ENCODE measurements around the gene SLC17A2. TPM values are rescaled to one million over a fixed set of nuclear protein-coding genes. Genes with fewer than 3 reads are reported as not detected.

The SLC17A2 gene
- total and polyA plus RNA-seq, 4 experiments from 2014 or later, result not detected

DNA sequence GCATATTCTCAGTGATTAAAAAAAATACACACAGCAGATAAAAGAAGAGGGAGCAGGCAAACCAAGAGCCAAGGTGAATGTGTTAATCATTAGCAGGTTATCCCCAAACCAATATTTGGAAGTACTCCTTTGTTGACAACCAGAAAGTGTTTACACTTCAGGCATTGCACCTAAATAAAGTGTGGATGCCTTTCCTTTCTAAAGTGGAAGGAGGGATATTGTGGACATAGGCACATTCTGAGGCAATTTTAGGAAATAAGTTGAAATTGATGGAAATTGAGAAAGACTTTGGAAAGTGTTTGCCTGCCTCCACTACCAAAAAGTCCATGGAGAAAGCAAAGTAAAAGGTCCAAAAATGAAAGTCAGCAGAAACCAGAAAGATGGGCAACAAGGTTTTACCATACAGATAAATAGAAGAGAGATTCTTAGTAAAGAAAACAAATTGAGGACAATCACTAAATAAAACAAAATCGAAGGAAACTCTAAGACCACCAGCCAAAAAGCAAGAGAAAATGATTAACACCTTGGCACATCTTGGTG, 22.9 kb downstream of the SLC17A2 start:
- Mint-ChIP-seq H3K4me1 (no peaks in the 10 kb centered on the region), H3K36me3 (no peaks in the 10 kb centered on the region), H3K27me3 (peaks cover 6 to 19% of the 10 kb centered on the region in 2 donors), H3K27ac (peak overlapping the region in 1 of 7 donors; percentile 15), H3K9me3 (no peaks in the 10 kb centered on the region), H3K4me3 (no peak overlapping the region)
- no peak for DNase-seq
- ChIA-PET CTCF (ENCODE audit: partially characterized antibody) (no interaction called here), POLR2A (ENCODE audit: partially characterized antibody) (no interaction called here)
- no peak overlapping the region for H3K27ac ChIP-seq (ENCODE audit: low read depth, low read length)
- H3K4me1 ChIP-seq (ENCODE audit: insufficient read depth, low read length), result no peaks in the 10 kb centered on the region
- no peak overlapping the region for H3K4me3 ChIP-seq (ENCODE audit: low read length in 2 of 2)
- H3K36me3 ChIP-seq (ENCODE audit: insufficient read depth, low read length), result no peaks in the 10 kb centered on the region
- H3K9me3 ChIP-seq (ENCODE audit: control insufficient read depth in 1 of 2, low read length in 2 of 2), result no peaks in the 10 kb centered on the region
- no peaks in the 10 kb centered on the region for H3K27me3 ChIP-seq (ENCODE audit: insufficient read depth, low read length)
- intact Hi-C loops (cut with micrococcal nuclease), result no loop called here

DNA sequence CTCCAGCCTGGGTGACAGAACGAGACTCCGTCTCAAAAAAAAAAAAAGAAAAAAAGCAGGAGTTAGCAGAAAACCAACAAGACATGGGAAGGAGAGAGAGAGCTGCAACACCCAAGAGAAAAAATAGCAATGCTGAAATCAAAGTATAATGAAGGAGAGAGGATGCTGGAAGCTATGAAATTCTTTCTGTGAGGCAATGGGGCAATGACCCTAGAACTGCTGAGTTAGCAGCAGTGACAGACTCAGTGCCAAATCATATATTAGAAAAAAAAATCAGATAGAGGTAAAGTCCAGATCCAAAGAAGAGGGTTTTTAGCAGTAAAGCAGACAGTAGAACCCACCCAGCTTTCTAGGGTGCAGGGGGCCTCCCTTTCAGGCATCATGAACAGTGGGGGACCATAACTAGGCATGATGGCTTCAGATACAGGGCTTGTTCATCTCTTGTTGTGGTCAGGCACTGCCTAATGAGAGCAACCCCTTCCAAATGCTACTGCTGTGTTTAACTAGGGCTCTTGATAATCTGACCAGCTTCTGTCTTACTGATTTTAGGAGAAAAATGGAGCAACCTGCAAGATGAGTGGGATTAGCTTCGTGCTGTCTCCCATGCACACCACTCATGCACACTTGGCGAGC, 26.9 kb downstream of the SLC17A2 start:
- H3K9me3 Mint-ChIP-seq, result no peaks in the 10 kb centered on the region
- ChIA-PET POLR2A (ENCODE audit: partially characterized antibody) (no interaction called here), CTCF (ENCODE audit: partially characterized antibody) (interaction anchor here (0.7 to 1.1 kb wide), 2 partner anchors 13 to 638 kb away, joined by 3 read pairs; no protein-coding TSS in a partner anchor)
- H3K4me1 Mint-ChIP-seq, result no peaks in the 10 kb centered on the region
- no peak overlapping the region for H3K27ac ChIP-seq (ENCODE audit: low read depth, low read length)
- DNase-seq, result no peak
- H3K27me3 ChIP-seq (ENCODE audit: insufficient read depth, low read length), result no peaks in the 10 kb centered on the region
- no peaks in the 10 kb centered on the region for H3K36me3 Mint-ChIP-seq
- no peak overlapping the region for H3K27ac Mint-ChIP-seq
- no peaks in the 10 kb centered on the region for H3K9me3 ChIP-seq (ENCODE audit: control insufficient read depth in 1 of 2, low read length in 2 of 2)
- H3K27me3 Mint-ChIP-seq, result peaks cover 4 to 18% of the 10 kb centered on the region in 2 donors
- intact Hi-C loops (cut with micrococcal nuclease), result no loop called here
- H3K4me3 ChIP-seq (ENCODE audit: low read length in 2 of 2), result no peak overlapping the region
- H3K4me3 Mint-ChIP-seq, result no peak overlapping the region
- no peaks in the 10 kb centered on the region for H3K36me3 ChIP-seq (ENCODE audit: insufficient read depth, low read length)
- no peaks in the 10 kb centered on the region for H3K4me1 ChIP-seq (ENCODE audit: insufficient read depth, low read length)

DNA sequence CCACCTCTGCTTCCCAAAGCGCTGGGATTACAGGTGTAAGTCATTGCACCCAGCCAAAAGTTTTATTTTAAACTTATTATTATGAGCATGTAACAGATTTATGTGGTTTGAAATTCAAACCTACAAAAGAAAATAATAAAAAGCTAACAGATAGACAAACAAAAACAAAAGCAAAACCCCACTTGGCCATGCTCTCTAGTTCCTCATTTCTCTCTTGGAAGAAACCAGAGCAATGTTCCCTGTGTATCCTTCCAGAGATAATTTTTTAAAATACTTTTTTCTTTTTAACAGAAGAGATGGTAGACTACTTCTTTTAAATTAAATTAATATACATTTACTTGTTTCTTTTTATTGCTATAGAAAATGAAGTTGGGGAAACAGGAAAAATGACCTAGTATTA, 28.4 kb downstream of the SLC17A2 start:
- no peaks in the 10 kb centered on the region for H3K9me3 Mint-ChIP-seq
- no peak overlapping the region for H3K4me3 Mint-ChIP-seq
- H3K36me3 Mint-ChIP-seq, result no peaks in the 10 kb centered on the region
- no peak overlapping the region for H3K4me3 ChIP-seq (ENCODE audit: low read length in 2 of 2)
- no peak overlapping the region for H3K27ac Mint-ChIP-seq
- no peaks in the 10 kb centered on the region for H3K9me3 ChIP-seq (ENCODE audit: control insufficient read depth in 1 of 2, low read length in 2 of 2)
- H3K27ac ChIP-seq (ENCODE audit: low read depth, low read length), result no peak overlapping the region
- ChIA-PET POLR2A (ENCODE audit: partially characterized antibody) (no interaction called here), CTCF (ENCODE audit: partially characterized antibody) (interaction anchor here (0.9 to 1.3 kb wide), 4 partner anchors 10 to 114 kb away, joined by 3 to 5 read pairs (median 3); no protein-coding TSS in a partner anchor)
- H3K27me3 ChIP-seq (ENCODE audit: insufficient read depth, low read length), result no peaks in the 10 kb centered on the region
- peaks cover 4 to 11% of the 10 kb centered on the region in 2 donors for H3K27me3 Mint-ChIP-seq
- no peaks in the 10 kb centered on the region for H3K36me3 ChIP-seq (ENCODE audit: insufficient read depth, low read length)
- H3K4me1 Mint-ChIP-seq, result no peaks in the 10 kb centered on the region
- DNase-seq, result no peak
- no peaks in the 10 kb centered on the region for H3K4me1 ChIP-seq (ENCODE audit: insufficient read depth, low read length)
- intact Hi-C loops (cut with micrococcal nuclease), result no loop called here

DNA sequence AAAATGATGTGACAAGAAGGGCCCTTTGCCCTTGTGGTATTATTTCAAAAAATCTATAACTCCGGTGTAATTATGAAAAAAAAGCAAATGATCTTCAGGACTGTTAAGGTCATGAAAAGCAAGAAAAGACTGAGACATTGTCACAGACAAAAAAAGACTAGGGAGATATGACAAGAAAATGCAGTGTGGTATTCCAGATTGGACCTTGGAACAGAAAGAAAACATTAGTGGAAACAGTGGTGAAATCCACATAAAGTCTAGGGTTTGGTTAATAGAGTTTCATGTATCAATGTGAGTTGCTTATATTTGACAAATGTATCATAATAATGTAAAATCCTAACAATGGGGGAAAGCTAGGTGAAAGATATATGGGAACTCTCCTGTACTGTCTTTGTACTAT, 29.6 kb downstream of the SLC17A2 start:
- H3K27ac Mint-ChIP-seq, result no peak overlapping the region
- ChIA-PET POLR2A (ENCODE audit: partially characterized antibody) (no interaction called here), CTCF (ENCODE audit: partially characterized antibody) (interaction anchor here (0.7 to 1.3 kb wide), 5 partner anchors 9 to 295 kb away, joined by 3 to 5 read pairs (median 3); no protein-coding TSS in a partner anchor)
- Histone ChIP-seq H3K27ac (ENCODE audit: low read depth, low read length) (no peak overlapping the region), H3K4me3 (ENCODE audit: low read length in 2 of 2) (no peak overlapping the region), H3K36me3 (ENCODE audit: insufficient read depth, low read length) (no peaks in the 10 kb centered on the region), H3K27me3 (ENCODE audit: insufficient read depth, low read length) (no peaks in the 10 kb centered on the region), H3K4me1 (ENCODE audit: insufficient read depth, low read length) (no peaks in the 10 kb centered on the region), H3K9me3 (ENCODE audit: control insufficient read depth in 1 of 2, low read length in 2 of 2) (no peaks in the 10 kb centered on the region)
- H3K4me1 Mint-ChIP-seq, result no peaks in the 10 kb centered on the region
- intact Hi-C loops (cut with micrococcal nuclease), result no loop called here
- H3K4me3 Mint-ChIP-seq, result no peak overlapping the region
- peaks cover 4 to 7% of the 10 kb centered on the region in 2 donors for H3K27me3 Mint-ChIP-seq
- no peak for DNase-seq
- no peaks in the 10 kb centered on the region for H3K36me3 Mint-ChIP-seq
- H3K9me3 Mint-ChIP-seq, result no peaks in the 10 kb centered on the region

DNA sequence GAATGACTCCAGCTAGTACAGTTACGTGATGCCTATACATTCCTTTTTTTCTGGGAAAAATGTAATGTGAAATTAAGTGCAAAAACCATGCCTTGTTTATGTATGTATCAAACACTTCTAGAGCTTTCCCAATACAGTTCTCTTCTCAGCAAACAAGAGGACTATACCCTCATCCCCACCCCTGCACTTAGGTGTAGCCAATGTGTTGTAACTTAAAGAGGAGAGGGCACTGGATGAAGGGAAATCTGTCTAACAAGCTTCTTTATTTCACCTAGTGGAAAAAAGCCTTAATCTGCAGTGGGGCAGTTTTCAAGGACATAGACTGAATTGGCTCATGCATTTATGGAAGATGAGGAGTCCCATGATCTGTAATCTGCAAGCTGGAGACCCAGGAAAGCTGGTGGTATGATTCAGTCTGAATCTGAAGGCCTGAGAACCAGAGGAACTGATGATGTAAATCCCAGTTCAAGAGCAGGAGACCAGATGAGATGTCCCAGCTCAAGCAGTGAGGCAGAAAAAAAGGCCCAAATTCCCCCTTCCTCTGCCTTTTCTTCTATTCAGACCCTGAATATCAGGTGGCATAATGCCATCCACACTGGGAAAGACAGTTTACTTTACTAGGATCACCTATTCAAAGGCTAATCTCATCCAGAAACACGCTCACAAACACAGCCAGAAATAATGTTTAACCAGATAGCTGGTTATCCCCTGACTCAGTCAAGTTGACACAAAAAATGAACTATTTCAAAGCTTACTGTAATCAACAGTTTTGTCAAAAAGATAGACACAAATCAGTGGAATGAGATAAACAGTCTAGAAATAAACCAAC, 30.7 kb downstream of the SLC17A2 start:
- Mint-ChIP-seq H3K27ac (no peak overlapping the region), H3K36me3 (no peaks in the 10 kb centered on the region), H3K27me3 (peaks cover 4% of the 10 kb centered on the region in 2 donors), H3K9me3 (no peaks in the 10 kb centered on the region), H3K4me1 (no peaks in the 10 kb centered on the region), H3K4me3 (no peak overlapping the region)
- no peak overlapping the region for H3K4me3 ChIP-seq (ENCODE audit: low read length in 2 of 2)
- no peaks in the 10 kb centered on the region for H3K9me3 ChIP-seq (ENCODE audit: control insufficient read depth in 1 of 2, low read length in 2 of 2)
- H3K27ac ChIP-seq (ENCODE audit: low read depth, low read length), result no peak overlapping the region
- no peak for DNase-seq
- H3K27me3 ChIP-seq (ENCODE audit: insufficient read depth, low read length), result no peaks in the 10 kb centered on the region
- ChIA-PET CTCF (ENCODE audit: partially characterized antibody) (interaction anchor here (1.2 to 1.6 kb wide), 4 partner anchors 18 to 111 kb away, joined by 3 to 5 read pairs (median 3); no protein-coding TSS in a partner anchor), POLR2A (ENCODE audit: partially characterized antibody) (interaction anchor here (0.6 kb wide), 1 partner anchor 118 kb away, joined by 3 read pairs; a partner anchor contains a TSS)
- intact Hi-C loops (cut with micrococcal nuclease), result loop anchor here (10.0 kb wide), 1 partner anchor 345 kb away; no protein-coding TSS in a partner anchor
- H3K36me3 ChIP-seq (ENCODE audit: insufficient read depth, low read length), result no peaks in the 10 kb centered on the region
- no peaks in the 10 kb centered on the region for H3K4me1 ChIP-seq (ENCODE audit: insufficient read depth, low read length)

DNA sequence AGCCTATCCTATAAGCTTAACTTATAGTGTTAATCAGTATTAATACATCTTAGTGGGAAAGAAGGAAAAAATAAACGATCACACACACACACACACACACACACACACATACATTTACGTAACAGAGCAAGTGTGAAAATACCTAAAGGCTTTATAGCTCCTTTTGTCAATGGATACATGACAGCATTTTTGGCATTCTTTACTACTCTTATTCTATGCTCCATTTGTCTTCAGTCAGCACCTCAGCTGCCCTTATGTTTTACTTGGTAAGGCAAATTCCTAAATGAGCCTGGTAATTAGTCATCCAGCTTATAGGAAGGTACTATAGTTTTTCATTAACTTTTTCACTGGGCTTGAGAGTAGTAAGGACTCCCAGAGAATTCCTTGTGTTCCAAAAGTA, 31.4 kb downstream of the SLC17A2 start:
- no peaks in the 10 kb centered on the region for H3K4me1 Mint-ChIP-seq
- ChIA-PET CTCF (ENCODE audit: partially characterized antibody) (interaction anchor here (1.2 to 1.6 kb wide), 4 partner anchors 17 to 110 kb away, joined by 3 to 5 read pairs (median 3); no protein-coding TSS in a partner anchor), POLR2A (ENCODE audit: partially characterized antibody) (no interaction called here)
- peaks cover 2 to 4% of the 10 kb centered on the region in 2 donors for H3K27me3 Mint-ChIP-seq
- Histone ChIP-seq H3K36me3 (ENCODE audit: insufficient read depth, low read length) (no peaks in the 10 kb centered on the region), H3K4me3 (ENCODE audit: low read length in 2 of 2) (no peak overlapping the region), H3K27me3 (ENCODE audit: insufficient read depth, low read length) (no peaks in the 10 kb centered on the region), H3K27ac (ENCODE audit: low read depth, low read length) (no peak overlapping the region), H3K4me1 (ENCODE audit: insufficient read depth, low read length) (no peaks in the 10 kb centered on the region), H3K9me3 (ENCODE audit: control insufficient read depth in 1 of 2, low read length in 2 of 2) (no peaks in the 10 kb centered on the region)
- no peak overlapping the region for H3K27ac Mint-ChIP-seq
- no peak for DNase-seq
- H3K36me3 Mint-ChIP-seq, result no peaks in the 10 kb centered on the region
- H3K9me3 Mint-ChIP-seq, result no peaks in the 10 kb centered on the region
- intact Hi-C loops (cut with micrococcal nuclease), result loop anchor here (10.0 kb wide), 1 partner anchor 344 kb away; no protein-coding TSS in a partner anchor
- no peak overlapping the region for H3K4me3 Mint-ChIP-seq

Data from CD4-positive, alpha-beta memory T cell (primary cell).